H9 (cell line): ENCODE measurements around the gene ARPC4. TPM values are rescaled to one million over a fixed set of nuclear protein-coding genes. Genes with fewer than 3 reads are reported as not detected.

Experiments
- DNase-seq: peaks from one replicate; pipeline ENCODE4 v3.0.0-alpha.2; 2017
- H2AFZ ChIP-seq: one replicate; pipeline ENCODE4 v1.6.1; 2013; ENCODE audit warnings: mild to moderate bottlenecking, low read length, control low read depth, moderate library complexity
- H2AK5ac ChIP-seq: 2 replicates; pipeline ENCODE4 v1.6.1; 2013; ENCODE audit warnings: low read length, control low read depth, mixed read lengths; ENCODE audit not compliant: insufficient read length
- H2BK120ac ChIP-seq: one replicate; pipeline ENCODE4 v1.6.1; 2013; ENCODE audit warnings: low read depth, mild to moderate bottlenecking, low read length, control low read depth, inconsistent platforms; ENCODE audit not compliant: poor library complexity, severe bottlenecking
- H2BK12ac ChIP-seq: 2 replicates; pipeline ENCODE4 v1.6.1; 2013; ENCODE audit warnings: low read length, control low read depth, mixed read lengths, low read depth; ENCODE audit not compliant: insufficient read length
- H2BK15ac ChIP-seq: 2 replicates; pipeline ENCODE4 v1.6.1; 2013; ENCODE audit warnings: low read depth, low read length, control low read depth
- H2BK20ac ChIP-seq: one replicate; pipeline ENCODE4 v1.6.1; 2013; ENCODE audit warnings: low read depth, mild to moderate bottlenecking, low read length, control low read depth, inconsistent platforms; ENCODE audit not compliant: poor library complexity, severe bottlenecking
- H2BK5ac ChIP-seq: 2 replicates; pipeline ENCODE4 v1.6.1; 2013; ENCODE audit warnings: low read length, control low read depth, mixed read lengths; ENCODE audit not compliant: insufficient read length
- H3K14ac ChIP-seq: 2 replicates; pipeline ENCODE4 v1.6.1; 2013; ENCODE audit warnings: low read length, control low read depth; ENCODE audit not compliant: insufficient read depth
- H3K18ac ChIP-seq: 2 replicates; pipeline ENCODE4 v1.6.1; 2013; ENCODE audit warnings: low read depth, mild to moderate bottlenecking, mixed read lengths, low read length, control low read depth; ENCODE audit not compliant: insufficient read length
- H3K23ac ChIP-seq: 2 replicates; pipeline ENCODE4 v1.6.1; 2013; ENCODE audit warnings: low read length, control low read depth, mixed read lengths, low read depth; ENCODE audit not compliant: insufficient read length
- H3K23me2 ChIP-seq: 2 replicates; pipeline ENCODE4 v1.6.1; 2013; ENCODE audit warnings: low read depth, mild to moderate bottlenecking, mixed read lengths, low read length, control low read depth; ENCODE audit not compliant: insufficient read length, poor library complexity, severe bottlenecking
- H3K27ac ChIP-seq: 2 replicates; pipeline ENCODE4 v1.5.1; 2013; ENCODE audit warnings: low read length, control low read depth, mixed read lengths, low read depth; ENCODE audit not compliant: insufficient read length
- H3K27me3 ChIP-seq: 2 replicates; pipeline ENCODE4 v1.6.1; 2013; ENCODE audit warnings: low read length, control low read depth, inconsistent platforms; ENCODE audit not compliant: insufficient read depth
- H3K4ac ChIP-seq: 2 replicates; pipeline ENCODE4 v1.6.1; 2013; ENCODE audit warnings: low read depth, mild to moderate bottlenecking, control low read depth, inconsistent platforms, low read length, moderate library complexity
- H3K4me1 ChIP-seq: 2 replicates; pipeline ENCODE4 v1.6.1; 2013; ENCODE audit warnings: low read length, control low read depth, inconsistent platforms; ENCODE audit not compliant: insufficient read depth
- H3K4me2 ChIP-seq: 2 replicates; pipeline ENCODE4 v1.6.1; 2013; ENCODE audit warnings: low read length, control low read depth, mixed read lengths; ENCODE audit not compliant: insufficient read length, insufficient read depth
- H3K56ac ChIP-seq: 2 replicates; pipeline ENCODE4 v1.6.1; 2013; ENCODE audit warnings: low read depth, mild to moderate bottlenecking, mixed read lengths, low read length, control low read depth; ENCODE audit not compliant: insufficient read length
- H3K79me1 ChIP-seq: 2 replicates; pipeline ENCODE4 v1.6.1; 2013; ENCODE audit warnings: low read depth, mild to moderate bottlenecking, moderate library complexity, low read length, control low read depth, inconsistent platforms; ENCODE audit not compliant: insufficient read depth, poor library complexity, severe bottlenecking
- H3K79me2 ChIP-seq: 2 replicates; pipeline ENCODE4 v1.6.1; 2013; ENCODE audit warnings: low read length, control low read depth, inconsistent platforms; ENCODE audit not compliant: insufficient read depth
- H3K9ac ChIP-seq: 2 replicates; pipeline ENCODE4 v1.6.1; 2013; ENCODE audit warnings: low read length, control low read depth, mixed read lengths; ENCODE audit not compliant: insufficient read length; ENCODE audit errors: extremely low read depth
- H3K9me3 ChIP-seq: one replicate; pipeline ENCODE4 v1.6.1; 2013; ENCODE audit warnings: low read depth, low read length, inconsistent platforms; ENCODE audit not compliant: control insufficient read depth
- H3T11ph ChIP-seq: one replicate; pipeline ENCODE4 v1.6.1; 2013; ENCODE audit warnings: mild to moderate bottlenecking, low read length, control low read depth, inconsistent platforms
- H4K20me1 ChIP-seq: one replicate; pipeline ENCODE4 v1.6.1; 2013; ENCODE audit not compliant: control insufficient read depth, insufficient read length, insufficient read depth
- H4K5ac ChIP-seq: 2 replicates; pipeline ENCODE4 v1.6.1; 2013; ENCODE audit warnings: low read depth, mild to moderate bottlenecking, mixed read lengths, low read length, control low read depth; ENCODE audit not compliant: insufficient read length
- H4K8ac ChIP-seq: replicated peaks from 2 replicates; pipeline ENCODE4 v1.6.1; 2013; ENCODE audit warnings: low read length, control low read depth, mixed read lengths, low read depth; ENCODE audit not compliant: insufficient read length
- H4K91ac ChIP-seq: 2 replicates; pipeline ENCODE4 v1.6.1; 2013; ENCODE audit warnings: low read depth, mild to moderate bottlenecking, moderate library complexity, mixed read lengths, low read length, control low read depth; ENCODE audit not compliant: insufficient read length
- H3K27ac Mint-ChIP-seq, 3 experiments: 2 replicates in 2 of 3; 3 replicates in 1 of 3; pipeline ENCODE4 v1.8.0; 2020 to 2021; ENCODE audit warnings: mixed read lengths in 3 of 3, mild to moderate bottlenecking in 1 of 3, moderate library complexity in 1 of 3
- H3K27me3 Mint-ChIP-seq: 2 replicates; pipeline ENCODE4 v1.8.0; 2021; ENCODE audit warnings: low read depth, mild to moderate bottlenecking, moderate library complexity, mixed read lengths
- H3K36me3 Mint-ChIP-seq, 3 experiments: 2 replicates in 2 of 3; 3 replicates in 1 of 3; pipeline ENCODE4 v1.8.0; 2020 to 2021; ENCODE audit warnings: low read depth in 3 of 3, mixed read lengths in 3 of 3; ENCODE audit not compliant: insufficient read depth in 1 of 3
- H3K4me1 Mint-ChIP-seq, 2 experiments: 2 replicates each; pipeline ENCODE4 v1.8.0; 2020; ENCODE audit warnings: mixed read lengths in 2 of 2
- H3K4me3 Mint-ChIP-seq, 2 experiments: 2 replicates in 1 of 2; 3 replicates in 1 of 2; pipeline ENCODE4 v1.8.0; 2020 to 2021; ENCODE audit warnings: mild to moderate bottlenecking in 2 of 2, mixed read lengths in 2 of 2, moderate library complexity in 1 of 2
- H3K9me3 Mint-ChIP-seq, 2 experiments: 2 replicates in 1 of 2; 3 replicates in 1 of 2; pipeline ENCODE4 v1.8.0; 2020; ENCODE audit warnings: mild to moderate bottlenecking in 2 of 2, mixed read lengths in 2 of 2, moderate library complexity in 1 of 2
- WGBS: extraction: QIAGEN DNeasy Blood & Tissue Kit; methylation state at CpG from one replicate; pipeline ENCODE4 v1.1.7; 2013; ENCODE audit warnings: missing lambda C conversion rate, low lambda C conversion rate, mixed read lengths; ENCODE audit not compliant: insufficient read length; ENCODE audit errors: extremely low coverage; 5-methylcytosine and 5-hydroxymethylcytosine counted together
- total RNA-seq: library from RNA; stranded (reverse); gene quantifications from 2 replicates; pipeline ENCODE4 v1.2.1, GENCODE V29; 2021
- TF ChIP-seq, protein P1 (sequence below): fragments of 200-600 bp; sonication (generic); conservative IDR thresholded peaks from 3 replicates; pipeline ENCODE4 v1.8.0; 2021; ENCODE audit warnings: antibody characterized with exemption, mild to moderate bottlenecking

The ARPC4 gene
- total RNA-seq, 1 experiment from 2014 or later, result 161 TPM

DNA sequence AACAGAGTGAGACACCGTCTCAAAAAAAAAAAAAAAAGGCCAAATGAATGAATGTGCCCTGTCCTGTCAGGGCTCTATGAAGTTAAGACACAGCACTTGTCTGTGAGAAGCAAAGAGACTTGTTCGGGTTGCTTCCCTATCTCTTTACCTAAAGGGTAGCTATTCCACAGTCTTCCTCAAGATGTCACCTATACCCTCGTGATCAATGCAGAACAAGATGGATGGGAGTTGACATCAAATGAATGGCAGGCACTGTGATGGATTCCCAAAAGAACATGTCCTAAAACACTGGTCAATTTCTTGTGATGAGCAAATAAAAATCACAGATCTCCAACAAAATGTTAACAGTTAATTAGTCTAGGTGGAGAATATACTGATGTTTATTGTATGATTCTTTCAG lies 10.1 kb upstream of the ARPC4 start:
- peaks cover 20 to 70% (median 67%) of the 10 kb centered on the region in 3 experiments; a peak in 6 of 7 replicates for H3K36me3 Mint-ChIP-seq
- no CpG with 5 or more reads among the region's 3 CpGs for WGBS
- no peak overlapping the region for H2AK5ac ChIP-seq
- H3K4me3 Mint-ChIP-seq, result no peak overlapping the region
- no peak overlapping the region for H3T11ph ChIP-seq
- H3K4me1 Mint-ChIP-seq, result peaks cover 7 to 8% of the 10 kb centered on the region in 2 experiments; a peak in 3 of 4 replicates
- H3K9me3 Mint-ChIP-seq, result no peaks in the 10 kb centered on the region
- no peak overlapping the region for H4K8ac ChIP-seq
- H2AFZ ChIP-seq, result no peak overlapping the region
- TF ChIP-seq, protein P1, sequence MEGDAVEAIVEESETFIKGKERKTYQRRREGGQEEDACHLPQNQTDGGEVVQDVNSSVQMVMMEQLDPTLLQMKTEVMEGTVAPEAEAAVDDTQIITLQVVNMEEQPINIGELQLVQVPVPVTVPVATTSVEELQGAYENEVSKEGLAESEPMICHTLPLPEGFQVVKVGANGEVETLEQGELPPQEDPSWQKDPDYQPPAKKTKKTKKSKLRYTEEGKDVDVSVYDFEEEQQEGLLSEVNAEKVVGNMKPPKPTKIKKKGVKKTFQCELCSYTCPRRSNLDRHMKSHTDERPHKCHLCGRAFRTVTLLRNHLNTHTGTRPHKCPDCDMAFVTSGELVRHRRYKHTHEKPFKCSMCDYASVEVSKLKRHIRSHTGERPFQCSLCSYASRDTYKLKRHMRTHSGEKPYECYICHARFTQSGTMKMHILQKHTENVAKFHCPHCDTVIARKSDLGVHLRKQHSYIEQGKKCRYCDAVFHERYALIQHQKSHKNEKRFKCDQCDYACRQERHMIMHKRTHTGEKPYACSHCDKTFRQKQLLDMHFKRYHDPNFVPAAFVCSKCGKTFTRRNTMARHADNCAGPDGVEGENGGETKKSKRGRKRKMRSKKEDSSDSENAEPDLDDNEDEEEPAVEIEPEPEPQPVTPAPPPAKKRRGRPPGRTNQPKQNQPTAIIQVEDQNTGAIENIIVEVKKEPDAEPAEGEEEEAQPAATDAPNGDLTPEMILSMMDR, result peak; percentile 38; the same call in 2 of the 3 replicates
- no peak overlapping the region for H3K4me2 ChIP-seq
- no peak overlapping the region for H4K5ac ChIP-seq
- no peak overlapping the region for H3K23ac ChIP-seq
- H3K27ac ChIP-seq, result no peak overlapping the region
- H3K23me2 ChIP-seq, result no peaks in the 10 kb centered on the region
- H4K20me1 ChIP-seq, result no peaks in the 10 kb centered on the region
- H4K91ac ChIP-seq, result no peak overlapping the region
- H3K27me3 Mint-ChIP-seq, result no peaks in the 10 kb centered on the region; the same call in 1 of the 2 replicates
- no peak overlapping the region for H3K4ac ChIP-seq
- H3K4me1 ChIP-seq, result no peaks in the 10 kb centered on the region
- no peak overlapping the region for H2BK20ac ChIP-seq
- DNase-seq, result no peak
- H3K27ac Mint-ChIP-seq, result no peak overlapping the region
- no peak overlapping the region for H2BK5ac ChIP-seq
- H3K9ac ChIP-seq, result no peak overlapping the region
- H2BK15ac ChIP-seq, result no peak overlapping the region
- no peaks in the 10 kb centered on the region for H3K79me2 ChIP-seq
- H3K79me1 ChIP-seq, result no peaks in the 10 kb centered on the region
- H2BK120ac ChIP-seq, result no peak overlapping the region
- H3K9me3 ChIP-seq, result no peaks in the 10 kb centered on the region
- H3K56ac ChIP-seq, result no peak overlapping the region
- H3K27me3 ChIP-seq, result no peaks in the 10 kb centered on the region
- no peak overlapping the region for H3K18ac ChIP-seq
- no peak overlapping the region for H2BK12ac ChIP-seq
- no peak overlapping the region for H3K14ac ChIP-seq
